22Rv1 (cell line): ENCODE measurements around the gene CT45A1.
"Not testable (repeated sequence)": the region's sequence is repeated elsewhere in the genome, so short reads cannot be mapped to it uniquely, and the experiment has no call there.

ENCODE experiments used
- H3K27ac ChIP-seq: fragments of 450-650 bp; 2 replicates; pipeline ENCODE4 v1.5.1; 2017
- ZFX ChIP-seq: fragments of 450-650 bp; IDR thresholded peaks from 2 replicates; pipeline ENCODE4 v1.6.1; 2017; ENCODE audit warnings: antibody characterized with exemption, borderline replicate concordance
- TF ChIP-seq, protein P1 (sequence below): fragments of 450-650 bp; IDR thresholded peaks from 2 replicates; pipeline ENCODE4 v1.5.1; 2017; ENCODE audit warnings: mild to moderate bottlenecking

Gene CT45A1

DNA sequence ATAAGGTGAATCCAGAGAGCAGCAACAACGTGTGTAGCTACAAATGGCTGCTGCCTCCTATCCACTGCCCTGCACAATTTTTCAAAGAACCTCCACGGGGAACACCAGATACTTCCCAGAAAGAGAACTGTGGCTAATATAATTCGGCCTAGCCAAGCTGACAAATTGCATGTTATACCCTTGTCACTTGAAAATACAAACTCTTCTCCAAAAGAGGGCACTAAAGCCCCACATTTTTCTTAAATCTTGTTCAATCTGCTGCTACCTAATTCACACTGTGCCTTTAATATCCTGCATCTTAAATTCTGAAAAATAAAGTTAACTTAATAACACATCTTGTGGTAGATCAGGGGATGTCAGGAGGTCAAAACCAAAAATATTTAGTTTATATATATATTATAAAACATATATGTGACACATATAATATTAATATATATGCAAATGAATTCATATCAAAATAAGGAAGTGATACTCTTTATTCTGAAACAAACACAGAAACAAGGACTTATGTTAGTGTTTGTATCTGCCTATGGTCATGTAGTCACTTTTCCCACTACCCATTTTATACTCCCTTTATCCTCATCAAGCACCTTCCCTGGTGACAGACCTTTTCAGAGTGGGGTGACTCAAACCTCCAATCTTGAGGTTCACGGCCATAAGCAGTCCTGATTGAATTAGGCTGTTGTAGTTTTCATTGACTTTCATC is 24.1 kb downstream of the CT45A1 start:
- TF ChIP-seq, protein P1, sequence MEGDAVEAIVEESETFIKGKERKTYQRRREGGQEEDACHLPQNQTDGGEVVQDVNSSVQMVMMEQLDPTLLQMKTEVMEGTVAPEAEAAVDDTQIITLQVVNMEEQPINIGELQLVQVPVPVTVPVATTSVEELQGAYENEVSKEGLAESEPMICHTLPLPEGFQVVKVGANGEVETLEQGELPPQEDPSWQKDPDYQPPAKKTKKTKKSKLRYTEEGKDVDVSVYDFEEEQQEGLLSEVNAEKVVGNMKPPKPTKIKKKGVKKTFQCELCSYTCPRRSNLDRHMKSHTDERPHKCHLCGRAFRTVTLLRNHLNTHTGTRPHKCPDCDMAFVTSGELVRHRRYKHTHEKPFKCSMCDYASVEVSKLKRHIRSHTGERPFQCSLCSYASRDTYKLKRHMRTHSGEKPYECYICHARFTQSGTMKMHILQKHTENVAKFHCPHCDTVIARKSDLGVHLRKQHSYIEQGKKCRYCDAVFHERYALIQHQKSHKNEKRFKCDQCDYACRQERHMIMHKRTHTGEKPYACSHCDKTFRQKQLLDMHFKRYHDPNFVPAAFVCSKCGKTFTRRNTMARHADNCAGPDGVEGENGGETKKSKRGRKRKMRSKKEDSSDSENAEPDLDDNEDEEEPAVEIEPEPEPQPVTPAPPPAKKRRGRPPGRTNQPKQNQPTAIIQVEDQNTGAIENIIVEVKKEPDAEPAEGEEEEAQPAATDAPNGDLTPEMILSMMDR: no peak
- TF ChIP-seq ZFX: no peak
- H3K27ac ChIP-seq: no peak overlapping the region

GRCh38 chrX:135740681-135741149 is 27.3 kb downstream of the CT45A1 start:
- no peak overlapping the region for H3K27ac ChIP-seq
- TF ChIP-seq, protein P1: peak; percentile 71
- TF ChIP-seq ZFX: no peak

DNA sequence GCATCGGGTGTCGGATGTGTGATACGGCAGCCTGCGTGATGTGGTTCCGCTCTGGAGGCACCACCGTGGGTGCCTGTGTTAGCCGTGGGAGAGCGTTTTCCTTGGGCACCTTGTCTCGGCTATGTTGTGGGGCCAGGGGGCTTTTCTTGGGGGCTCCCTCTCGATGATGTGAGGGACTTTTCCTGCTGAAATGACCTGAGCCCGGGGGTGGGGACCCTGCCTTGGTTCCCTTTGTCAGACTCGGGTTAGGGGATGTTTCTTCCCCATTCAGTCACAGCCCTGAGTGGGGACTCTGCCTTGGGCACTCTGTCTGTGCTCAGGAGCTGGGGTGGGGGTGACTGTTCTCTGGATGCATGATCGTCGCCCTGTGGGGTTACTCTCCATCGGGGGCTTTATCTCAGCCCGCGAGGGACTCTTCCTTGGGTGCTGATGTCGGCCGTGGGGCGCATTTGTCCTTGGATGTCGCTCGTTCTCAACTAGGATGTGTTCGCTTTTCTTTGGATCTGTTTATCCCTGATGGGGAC is 27.8 kb downstream of the CT45A1 start:
- no peak overlapping the region for H3K27ac ChIP-seq

DNA sequence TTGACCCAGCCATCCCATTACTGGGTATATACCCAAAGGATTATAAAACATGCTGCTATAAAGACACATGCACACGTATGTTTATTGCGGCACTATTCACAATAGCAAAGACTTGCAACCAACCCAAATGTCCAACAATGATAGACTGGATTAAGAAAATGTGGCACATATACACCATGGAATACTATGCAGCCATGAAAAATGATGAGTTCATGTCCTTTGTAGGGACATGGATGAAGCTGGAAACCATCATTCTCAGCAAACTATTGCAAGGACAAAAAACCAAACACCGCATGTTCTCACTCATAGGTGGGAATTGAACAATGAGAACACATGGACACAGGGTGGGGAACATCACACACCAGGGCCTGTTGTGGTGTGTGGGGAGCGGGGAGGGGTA is 31.3 kb downstream of the CT45A1 start:
- H3K27ac ChIP-seq: not testable (repeated sequence)

More for the DNA sequence above, 27.8 kb downstream of the CT45A1 start:
- TF ChIP-seq, protein P1: no peak
- no peak for TF ChIP-seq ZFX

DNA sequence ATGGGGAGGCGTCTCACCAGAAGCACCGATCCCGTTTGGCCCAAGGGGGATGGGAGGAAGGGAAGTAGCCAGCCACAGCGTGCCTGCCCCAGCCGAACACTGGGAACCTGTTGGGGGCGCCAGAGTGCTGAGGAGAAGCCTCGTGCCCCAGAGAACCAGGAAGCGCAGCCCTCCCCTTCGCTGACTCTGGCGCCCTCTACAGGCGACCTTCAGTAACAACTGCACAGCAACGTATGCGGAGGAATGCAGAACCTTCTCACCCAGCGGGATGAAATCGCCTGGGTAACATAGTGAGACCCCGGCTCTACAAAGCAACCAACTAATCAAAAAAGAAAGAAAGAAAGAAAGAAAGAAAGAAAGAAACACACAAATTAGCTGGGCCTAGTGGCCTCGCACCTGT is 54.7 kb downstream of the CT45A1 start, which contains the start of gene CT45A3:
TSS of gene CT45A3 (minus strand) at position 101 of the 400 bp plus-strand sequence. CDS start 3,747 bp downstream, outside the sequence.
- H3K27ac ChIP-seq: not testable (repeated sequence)
